ENCODE measurements around the gene KRTAP3-3. TPM values are rescaled to one million over a fixed set of nuclear protein-coding genes. Genes with fewer than 3 reads are reported as not detected.

KRTAP3-3 gene
- total and polyA plus RNA-seq, 2 experiments from 2014 or later = not detected

- ATAC-seq (no peak), DNase-seq (ENCODE audit: low spot score) (no peak)
- H3K36me3 ChIP-seq (ENCODE audit: insufficient read depth) = no peaks in the 10 kb centered on the region
- Mint-ChIP-seq H3K4me3 (no peak overlapping the region), H3K4me1 (no peaks in the 10 kb centered on the region), H3K36me3 (ENCODE audit: low read depth) (no peaks in the 10 kb centered on the region), H3K27me3 (ENCODE audit: insufficient read depth, low read depth, poor library complexity) (peaks cover 5% of the 10 kb centered on the region), H3K27ac (no peak overlapping the region), H3K9me3 (no peaks in the 10 kb centered on the region; the same call in 2 of the 3 replicates)
- H3K27ac ChIP-seq (ENCODE audit: low read depth) = no peak overlapping the region
- H3K79me2 ChIP-seq (replicated peaks; ENCODE audit: insufficient read depth) = no peaks in the 10 kb centered on the region
- TF ChIP-seq NANOG (IDR thresholded peaks at IDR 0.05; ENCODE audit: borderline replicate concordance) (no peak), REST (IDR thresholded peaks at IDR 0.05; ENCODE audit: unreplicated experiment) (no peak), ZNF114 (CRISPR knock-in tag; IDR thresholded peaks at IDR 0.05) (no peak), ZNF331 (CRISPR knock-in tag; IDR thresholded peaks at IDR 0.05; ENCODE audit: low read depth) (no peak), STAT1 (IDR thresholded peaks at IDR 0.05; ENCODE audit: unreplicated experiment) (no peak), POLR2AphosphoS5 (IDR thresholded peaks at IDR 0.05; ENCODE audit: low read depth) (no peak), ETS1 (IDR thresholded peaks at IDR 0.05) (no peak), EZH2phosphoT487 (IDR thresholded peaks at IDR 0.05; ENCODE audit: unreplicated experiment) (no peak), JUNB (IDR thresholded peaks at IDR 0.05; ENCODE audit: unreplicated experiment) (no peak), EZH2 (IDR thresholded peaks at IDR 0.05; ENCODE audit: low read depth, unreplicated experiment) (no peak), CREB1 (CRISPR knock-in tag; IDR thresholded peaks at IDR 0.05; ENCODE audit: low read depth) (no peak), ZNF462 (CRISPR knock-in tag; IDR thresholded peaks at IDR 0.05) (no peak)
- H3K27me3 ChIP-seq (ENCODE audit: insufficient read depth) = no peaks in the 10 kb centered on the region
- no peak overlapping the region for H3K4me2 ChIP-seq
- no peaks in the 10 kb centered on the region for H4K20me1 ChIP-seq (replicated peaks; ENCODE audit: insufficient read depth)
- H3K4me3 ChIP-seq = no peak overlapping the region
- H3F3A ChIP-seq (replicated peaks; ENCODE audit: low read depth) = no peaks in the 10 kb centered on the region
- no peaks in the 10 kb centered on the region for H3K4me1 ChIP-seq (ENCODE audit: insufficient read depth)
- H3K9me2 ChIP-seq (ENCODE audit: insufficient read depth) = peaks cover 7% of the 10 kb centered on the region
- no peak overlapping the region for H2AFZ ChIP-seq
Measured at GRCh38 chr17:40950176-40950575, 43.8 kb downstream of the KRTAP3-3 start.
